ENCODE data around the gene GLIS2. TPM values are rescaled to one million over a fixed set of nuclear protein-coding genes. Genes with fewer than 3 reads are reported as not detected.

Gene GLIS2
- total and polyA plus RNA-seq, 12 donors = 6.9 to 16.9 (median 13.9) TPM

GRCh38 chr16:4353675-4354074 is 37.8 kb downstream of the GLIS2 start:
- Histone ChIP-seq H3K4me1 (peaks cover 2 to 23% (median 18%) of the 10 kb centered on the region in 9 donors), H3K27me3 (no peaks in the 10 kb centered on the region), H3K9me3 (no peaks in the 10 kb centered on the region), H3K36me3 (peaks cover 0 to 45% (median 6%) of the 10 kb centered on the region in 9 donors), H3K4me3 (no peak overlapping the region), H3K27ac (no peak overlapping the region)
- DNase-seq (no peak), ATAC-seq (no peak)
- intact Hi-C loops (cut with DNase I) = no loop called here
- 80 to 89% methylated on average over 4 of the region's 4 CpGs for WGBS, 2 donors
- TF ChIP-seq CTCF (IDR thresholded peaks at IDR 0.05) = no peak

- H3K27me3 ChIP-seq = no peaks in the 10 kb centered on the region
- DNase-seq (no peak), ATAC-seq (no peak)
- H3K9me3 ChIP-seq = no peaks in the 10 kb centered on the region
- H3K4me1 ChIP-seq = peaks cover 0 to 16% (median 13%) of the 10 kb centered on the region in 9 donors
- H3K4me3 ChIP-seq = no peak overlapping the region
- H3K36me3 ChIP-seq = peaks cover 0 to 54% (median 6%) of the 10 kb centered on the region in 9 donors
- 95% methylated on average over 20 of the region's 20 CpGs for WGBS, 2 donors
- no peak overlapping the region for H3K27ac ChIP-seq
- TF ChIP-seq CTCF (IDR thresholded peaks at IDR 0.05) = no peak
- intact Hi-C loops (cut with DNase I) = no loop called here
Measured at GRCh38 chr16:4354512-4355409, 38.9 kb downstream of the GLIS2 start.

- no peaks in the 10 kb centered on the region for H3K4me1 ChIP-seq
- WGBS, 2 donors = 88 to 95% methylated on average over 7 of the region's 7 CpGs
- H3K27ac ChIP-seq = no peak overlapping the region
- no peaks in the 10 kb centered on the region for H3K9me3 ChIP-seq
- H3K36me3 ChIP-seq = peaks cover 0 to 71% (median 6%) of the 10 kb centered on the region in 9 donors
- no peak overlapping the region for H3K4me3 ChIP-seq
- no peak for ATAC-seq
- H3K27me3 ChIP-seq = no peaks in the 10 kb centered on the region
- no peak for TF ChIP-seq CTCF (IDR thresholded peaks at IDR 0.05)
- intact Hi-C loops (cut with DNase I) = no loop called here
- no peak for DNase-seq
Measured at GRCh38 chr16:4356820-4357219, 41.0 kb downstream of the GLIS2 start.

GRCh38 chr16:4358236-4358635 is 42.4 kb downstream of the GLIS2 start:
- DNase-seq (no peak), ATAC-seq (no peak)
- peaks cover 0 to 85% (median 14%) of the 10 kb centered on the region in 9 donors for H3K36me3 ChIP-seq
- H3K9me3 ChIP-seq = no peaks in the 10 kb centered on the region
- intact Hi-C loops (cut with DNase I) = loop anchor here in 4 of 10 donors (2.0 kb wide), 1 partner anchor 45 kb away; no protein-coding TSS in a partner anchor
- 97 to 98% methylated on average over 19 of the region's 19 CpGs for WGBS, 2 donors
- H3K4me3 ChIP-seq = no peak overlapping the region
- H3K27ac ChIP-seq = no peak overlapping the region
- no peaks in the 10 kb centered on the region for H3K4me1 ChIP-seq
- TF ChIP-seq CTCF (IDR thresholded peaks at IDR 0.05) = no peak
- H3K27me3 ChIP-seq = no peaks in the 10 kb centered on the region

All from heart right ventricle (tissue), 16 donors.